HG03469 (cell line): ENCODE results near the gene ACCS.

Experiments used
- ATAC-seq: cut with Tn5 transposase; IDR thresholded peaks from one replicate; pipeline ENCODE4 v1.9.1; 2021; ENCODE audit warnings: mild to moderate bottlenecking, moderate library complexity, moderate number of reproducible peaks; ENCODE audit not compliant: unreplicated experiment

ACCS gene

GRCh38 chr11:44036811-44037657 lies 29.0 kb upstream of the ACCS start:
- ATAC-seq: peak; percentile 79

GRCh38 chr11:44037658-44037998 lies 28.4 kb upstream of the ACCS start:
- ATAC-seq: no peak

- ATAC-seq: no peak
These were observed 22.9 kb upstream of the ACCS start for GRCh38 chr11:44043157-44043556.

GRCh38 chr11:44046182-44046581 lies 19.9 kb upstream of the ACCS start:
- no peak for ATAC-seq

- no peak for ATAC-seq
These were observed 18.8 kb upstream of the ACCS start for GRCh38 chr11:44047298-44047697.

- ATAC-seq: no peak
These were observed 18.1 kb upstream of the ACCS start, which contains the start of gene ACCSL for GRCh38 chr11:44047931-44048431. Gene ACCSL (plus strand): TSS chr11:44047981. CDS start chr11:44048037, 56 bp downstream.

- no peak for ATAC-seq
These were observed 16.2 kb upstream of the ACCS start for GRCh38 chr11:44049832-44050231.

GRCh38 chr11:44051171-44051570 lies 14.9 kb upstream of the ACCS start:
- no peak for ATAC-seq

GRCh38 chr11:44057340-44057739 lies 8.7 kb upstream of the ACCS start:
- ATAC-seq: no peak

GRCh38 chr11:44058275-44058674 lies 7.8 kb upstream of the ACCS start:
- no peak for ATAC-seq

GRCh38 chr11:44065161-44065661 lies 859 bp upstream of the ACCS start:
- ATAC-seq: no peak

- ATAC-seq: no peak
These were observed 667 bp downstream of the ACCS start for GRCh38 chr11:44066732-44067141.

GRCh38 chr11:44067266-44067665 lies 1.2 kb downstream of the ACCS start:
- ATAC-seq: no peak

- ATAC-seq: no peak
These were observed 2.1 kb downstream of the ACCS start for GRCh38 chr11:44068180-44068579.

GRCh38 chr11:44071157-44071556 lies 5.1 kb downstream of the ACCS start:
- ATAC-seq: no peak

- no peak for ATAC-seq
These were observed 6.9 kb downstream of the ACCS start for GRCh38 chr11:44072757-44073658.

- ATAC-seq: no peak
These were observed 12.7 kb downstream of the ACCS start for GRCh38 chr11:44078794-44079193.

- ATAC-seq: no peak
These were observed 13.3 kb downstream of the ACCS start for GRCh38 chr11:44079376-44079775.

- no peak for ATAC-seq
These were observed 14.9 kb downstream of the ACCS start for GRCh38 chr11:44080951-44081350.

- no peak for ATAC-seq
These were observed 16.6 kb downstream of the ACCS start for GRCh38 chr11:44082645-44083044.

- ATAC-seq: no peak
These were observed 17.4 kb downstream of the ACCS start for GRCh38 chr11:44083433-44083832.
